ENCODE results near the gene CLCF1.

CLCF1 gene
- 3.9 reads per million, percentile 15 among the genes with 10 or more reads in this experiment for total RNA-seq

DNA sequence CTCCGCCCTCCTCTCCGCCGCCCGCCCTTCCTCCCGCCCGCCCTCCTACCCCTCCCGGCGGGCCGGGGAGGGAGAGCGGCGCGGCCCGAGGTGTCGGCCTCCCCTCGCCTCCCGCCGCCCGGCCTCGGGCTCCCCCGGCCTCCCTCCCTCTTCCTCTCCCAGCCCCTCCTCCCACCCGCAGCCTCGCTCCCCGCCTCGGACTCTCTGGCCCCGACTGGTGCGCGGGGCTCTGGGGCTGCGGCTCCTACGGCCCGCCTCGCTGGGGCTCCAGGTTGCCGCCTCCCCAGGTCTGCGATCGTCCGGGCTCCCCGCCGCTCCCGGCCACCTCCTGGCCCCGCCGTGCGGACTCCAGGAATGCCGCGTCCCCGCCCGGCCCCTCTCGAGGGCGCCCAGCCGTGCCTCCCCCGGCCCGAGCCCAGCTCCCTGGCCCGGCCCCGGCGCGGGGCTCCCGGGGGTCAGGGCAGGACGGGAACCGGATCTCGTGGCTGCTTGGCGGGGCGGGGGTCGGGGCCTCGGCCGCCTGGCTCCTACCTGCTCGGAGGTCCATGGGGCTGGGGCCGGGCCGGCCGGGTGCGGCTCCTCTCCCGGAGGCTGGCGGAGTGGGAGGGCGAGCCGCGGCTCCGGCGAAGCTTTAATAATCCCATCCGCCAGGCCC lies at the start of gene CLCF1:
Gene CLCF1 (minus strand): TSS at position 606 of the 655 bp plus-strand sequence. CDS start 59 bp downstream, at position 547.
- no peak for DNase-seq

DNA sequence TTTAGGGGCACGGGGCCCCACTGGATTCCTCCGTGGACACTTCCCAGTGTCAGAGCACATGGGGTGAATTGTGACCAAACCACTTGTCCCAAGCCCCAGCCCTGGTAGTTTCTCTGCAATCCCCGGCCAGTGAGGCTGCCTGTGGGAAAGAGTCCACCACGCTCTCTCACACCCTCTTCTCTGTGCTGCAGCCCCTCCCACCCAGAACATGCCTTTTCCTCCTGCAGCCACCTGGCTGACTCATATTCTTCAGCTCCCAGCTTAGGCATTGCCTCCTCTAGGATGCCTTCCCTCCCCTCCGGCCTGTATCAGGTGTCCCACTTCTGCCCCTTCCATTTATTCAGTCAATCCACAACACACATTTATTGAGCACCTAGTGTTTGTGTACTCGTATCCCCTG lies 49.5 kb upstream of the CLCF1 start:
- DNase-seq, result no peak

DNA sequence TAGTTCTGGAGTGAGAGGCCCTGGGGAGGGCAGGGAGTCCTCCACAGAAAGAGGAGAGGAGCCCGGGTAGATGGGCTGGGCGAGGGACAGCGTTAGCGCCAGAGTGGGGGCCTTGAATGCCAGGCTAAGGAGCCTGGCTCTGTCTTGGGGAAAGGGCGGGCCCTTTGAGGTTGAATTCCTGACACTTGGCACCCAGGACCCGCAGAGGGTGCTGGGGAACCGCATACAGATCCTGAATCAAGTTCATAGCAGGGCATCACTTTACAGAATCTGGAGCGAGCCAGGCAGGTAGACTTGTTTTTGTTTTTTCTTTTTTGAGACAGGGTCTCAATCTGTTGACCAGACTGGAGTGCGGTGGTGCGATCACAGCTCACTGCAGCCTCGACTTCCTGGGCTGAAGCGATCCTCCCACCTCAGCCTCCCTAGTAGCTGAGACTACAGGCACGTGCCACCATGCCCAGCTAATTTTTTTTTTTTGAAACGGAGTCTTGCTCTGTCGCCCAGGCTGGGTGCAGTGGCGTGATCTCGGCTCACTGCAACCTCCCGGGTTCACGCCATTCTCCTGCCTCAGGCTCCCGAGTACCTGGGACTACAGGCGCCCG lies 48.1 kb upstream of the CLCF1 start:
- no peak for DNase-seq

DNA sequence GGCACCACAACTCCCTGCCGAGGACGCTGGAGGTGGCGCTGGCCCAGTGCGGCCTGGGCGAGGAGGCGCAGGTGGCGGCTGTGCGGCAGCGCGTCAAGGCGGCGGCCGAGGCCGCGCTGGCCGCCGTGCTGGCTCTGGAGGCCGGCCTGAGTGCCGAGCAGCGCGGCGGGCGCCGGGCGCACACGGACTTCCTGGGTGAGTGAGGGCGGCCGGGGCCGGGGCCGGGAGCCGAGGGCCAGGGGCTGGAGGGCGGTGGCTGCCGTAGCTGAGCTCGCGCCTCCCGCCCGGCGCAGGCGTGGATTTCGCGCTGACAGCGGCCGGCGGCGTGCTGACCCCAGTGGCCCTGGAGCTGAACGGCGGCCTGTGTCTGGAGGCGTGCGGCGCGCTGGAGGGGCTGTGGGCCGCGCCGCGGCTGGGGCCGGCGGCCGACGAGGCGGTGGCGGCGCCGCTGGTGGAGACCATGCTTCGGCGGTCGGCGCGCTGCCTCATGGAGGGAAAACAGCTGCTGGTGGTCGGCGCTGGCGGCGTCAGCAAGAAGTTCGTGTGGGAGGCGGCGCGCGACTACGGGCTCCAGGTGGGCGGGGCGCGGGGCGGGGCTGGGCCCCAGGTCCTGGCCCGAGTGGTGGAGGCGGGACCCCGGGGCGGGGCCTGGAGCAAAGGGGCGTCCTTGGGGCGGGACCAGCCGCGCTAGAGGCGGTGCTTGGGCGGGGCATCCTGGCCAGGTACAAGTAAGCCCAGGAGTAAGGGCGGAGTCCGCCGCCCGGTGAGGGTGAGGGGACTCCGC lies 47.4 kb upstream of the CLCF1 start:
- peak; percentile 98 for DNase-seq

DNA sequence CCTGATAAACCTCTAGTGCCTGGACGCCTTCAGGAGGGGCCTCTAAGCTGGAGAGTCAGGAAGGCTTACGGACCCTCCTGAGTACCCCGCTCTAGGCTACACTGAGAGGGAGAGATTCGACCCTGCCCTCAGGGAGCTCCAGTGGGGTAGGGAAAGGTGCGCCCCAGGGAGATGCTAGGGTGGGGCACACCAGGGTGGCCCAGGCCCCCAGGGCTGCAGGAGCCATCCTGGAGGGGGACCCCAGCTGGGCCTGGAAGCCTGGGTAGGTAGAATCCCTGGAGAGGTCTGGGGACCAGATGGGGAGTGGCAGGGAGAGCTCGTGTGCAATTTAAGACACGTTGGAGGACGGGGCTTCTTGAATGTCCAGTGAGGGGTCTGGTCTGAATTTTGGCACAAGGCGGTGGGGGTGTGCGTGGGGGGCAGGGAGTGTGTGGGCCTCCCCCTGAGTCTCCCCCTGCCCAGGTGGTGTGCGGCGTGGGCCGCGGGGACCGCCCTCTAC lies 46.8 kb upstream of the CLCF1 start:
- DNase-seq, result no peak

DNA sequence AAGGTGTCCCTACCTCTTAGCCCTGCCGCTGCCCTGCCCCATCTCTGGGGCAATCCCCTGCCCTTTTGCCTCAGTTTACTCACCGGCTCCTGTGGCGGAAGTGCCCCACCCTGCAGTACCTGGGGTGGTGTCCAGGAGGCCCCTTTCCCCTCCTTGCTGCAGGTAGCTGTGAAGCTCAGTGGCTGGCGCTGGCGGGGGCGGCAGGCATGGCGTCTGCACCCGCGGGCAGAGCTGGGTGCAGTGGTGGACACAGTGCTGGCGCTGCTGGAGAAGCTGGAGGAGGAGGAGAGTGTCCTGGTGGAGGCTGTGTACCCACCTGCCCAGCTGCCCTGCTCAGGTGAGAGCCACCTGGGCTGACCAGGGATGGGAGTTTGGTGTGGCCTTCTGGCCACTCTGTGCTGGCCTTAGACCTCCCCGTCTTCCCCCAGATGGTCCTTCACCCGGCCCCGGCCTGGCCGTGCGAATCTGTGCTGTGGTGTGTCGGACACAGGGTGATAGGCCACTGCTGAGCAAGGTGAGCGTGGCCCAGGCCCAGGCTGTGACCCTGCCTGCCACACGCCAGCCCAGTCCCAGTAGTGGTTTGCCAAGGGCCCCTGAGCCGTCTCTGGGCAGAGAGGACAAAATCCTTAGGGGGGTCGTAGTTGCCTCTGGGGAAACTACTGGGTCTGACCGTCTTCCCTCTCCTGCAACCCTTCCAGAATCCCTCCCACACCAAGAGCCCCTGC lies 46.1 kb upstream of the CLCF1 start:
- DNase-seq, result no peak

DNA sequence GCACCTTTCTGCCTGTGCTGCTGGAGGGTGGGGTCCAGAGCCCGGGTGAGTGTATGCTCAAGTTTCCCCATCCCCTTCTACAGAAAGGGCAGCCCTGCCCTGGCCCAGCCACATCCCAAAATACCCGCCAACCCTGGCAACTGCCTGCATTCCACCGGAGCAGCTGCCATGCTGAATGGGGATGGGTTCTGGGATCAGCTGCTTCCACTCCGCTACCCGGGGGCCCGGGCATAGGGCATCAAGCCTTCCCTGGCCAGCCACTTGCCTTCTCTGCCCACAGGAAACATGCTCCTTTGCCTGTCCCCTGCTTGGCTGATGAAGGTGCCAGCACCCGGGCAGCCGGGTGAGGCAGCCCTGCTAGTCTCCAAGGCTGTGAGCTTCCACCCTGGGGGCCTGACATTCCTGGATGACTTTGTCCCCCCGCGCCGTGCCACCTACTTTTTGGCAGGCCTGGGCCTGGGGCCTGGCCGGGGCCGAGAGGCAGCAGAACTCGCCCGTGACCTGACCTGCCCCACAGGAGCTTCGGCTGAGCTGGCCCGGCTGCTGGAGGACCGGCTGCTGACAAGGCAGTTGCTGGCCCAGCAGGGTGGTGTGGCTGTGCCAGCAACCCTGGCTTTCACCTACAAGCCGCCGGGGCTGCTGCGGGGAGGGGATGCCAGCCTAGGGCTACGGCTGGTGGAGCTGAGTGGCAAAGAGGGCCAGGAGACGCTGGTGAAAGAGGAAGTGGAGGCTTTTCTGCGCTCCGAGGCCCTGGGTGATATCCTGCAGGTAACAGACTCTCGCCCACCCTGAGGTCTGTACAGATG lies 45.3 kb upstream of the CLCF1 start:
- no peak for DNase-seq

DNA sequence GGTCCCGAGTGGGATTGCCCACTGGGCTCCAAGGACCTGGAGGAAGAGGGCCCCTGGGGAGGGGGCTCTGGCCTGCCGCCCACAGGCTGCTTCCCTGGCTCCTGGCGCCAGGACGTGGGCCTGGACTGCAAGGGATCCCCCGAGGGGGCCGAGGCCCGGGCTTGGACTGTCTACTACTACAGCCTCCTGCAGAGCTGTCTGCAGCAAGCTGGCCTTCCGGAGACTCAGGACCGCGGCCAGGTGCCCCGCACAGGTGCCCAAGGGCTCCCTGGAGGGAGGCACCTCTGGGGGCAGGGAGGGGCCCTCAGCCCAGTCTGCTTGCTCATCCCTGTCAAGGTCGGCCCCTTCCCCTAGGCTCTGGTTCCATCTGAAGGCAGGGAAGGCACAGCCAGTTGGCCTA lies 44.0 kb upstream of the CLCF1 start:
- no peak for DNase-seq

DNA sequence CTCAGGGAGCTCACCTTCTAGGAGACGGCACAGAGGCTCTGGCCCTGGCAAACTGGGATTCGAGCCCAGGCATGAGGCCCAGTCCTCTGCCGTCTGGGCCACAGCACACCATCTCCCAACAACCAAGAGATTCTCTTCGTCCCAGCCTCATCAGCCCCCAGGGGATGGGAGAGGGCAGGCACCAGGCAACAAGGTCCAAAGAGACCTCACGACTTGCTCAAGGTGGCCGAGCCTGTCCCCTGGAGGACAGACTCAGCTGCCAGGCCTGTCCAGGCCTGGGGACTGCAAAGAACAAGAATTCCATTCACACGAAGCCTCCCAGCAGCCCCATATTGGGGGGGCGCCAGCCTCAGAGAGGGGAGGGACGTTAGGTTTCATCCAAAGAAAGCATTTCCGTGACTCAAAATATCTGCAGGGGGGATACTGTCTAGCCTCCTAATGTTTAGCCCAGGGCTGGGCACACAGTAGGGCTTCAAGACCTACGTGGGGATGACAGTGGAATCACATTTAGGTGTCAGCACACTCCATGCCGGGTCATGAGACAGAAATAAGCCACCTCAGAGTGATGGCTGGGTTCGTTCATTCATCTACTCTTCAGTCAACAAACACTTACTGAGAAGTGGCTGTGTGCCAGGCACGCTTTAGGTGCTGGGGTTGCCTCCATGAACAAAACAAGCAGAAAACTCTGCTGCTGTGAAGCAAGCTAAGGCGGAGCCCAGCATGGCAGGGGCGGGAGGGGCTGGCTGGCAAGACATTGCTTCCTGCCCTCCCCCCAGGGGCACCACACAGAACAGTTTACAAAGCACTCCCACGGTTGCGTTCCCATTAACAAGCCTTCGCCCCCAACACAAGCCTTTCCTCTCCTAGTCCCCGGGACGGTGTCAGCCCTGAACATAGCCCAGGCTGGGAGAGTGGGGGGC lies 43.3 kb upstream of the CLCF1 start:
- DNase-seq, result peak; percentile 79

DNA sequence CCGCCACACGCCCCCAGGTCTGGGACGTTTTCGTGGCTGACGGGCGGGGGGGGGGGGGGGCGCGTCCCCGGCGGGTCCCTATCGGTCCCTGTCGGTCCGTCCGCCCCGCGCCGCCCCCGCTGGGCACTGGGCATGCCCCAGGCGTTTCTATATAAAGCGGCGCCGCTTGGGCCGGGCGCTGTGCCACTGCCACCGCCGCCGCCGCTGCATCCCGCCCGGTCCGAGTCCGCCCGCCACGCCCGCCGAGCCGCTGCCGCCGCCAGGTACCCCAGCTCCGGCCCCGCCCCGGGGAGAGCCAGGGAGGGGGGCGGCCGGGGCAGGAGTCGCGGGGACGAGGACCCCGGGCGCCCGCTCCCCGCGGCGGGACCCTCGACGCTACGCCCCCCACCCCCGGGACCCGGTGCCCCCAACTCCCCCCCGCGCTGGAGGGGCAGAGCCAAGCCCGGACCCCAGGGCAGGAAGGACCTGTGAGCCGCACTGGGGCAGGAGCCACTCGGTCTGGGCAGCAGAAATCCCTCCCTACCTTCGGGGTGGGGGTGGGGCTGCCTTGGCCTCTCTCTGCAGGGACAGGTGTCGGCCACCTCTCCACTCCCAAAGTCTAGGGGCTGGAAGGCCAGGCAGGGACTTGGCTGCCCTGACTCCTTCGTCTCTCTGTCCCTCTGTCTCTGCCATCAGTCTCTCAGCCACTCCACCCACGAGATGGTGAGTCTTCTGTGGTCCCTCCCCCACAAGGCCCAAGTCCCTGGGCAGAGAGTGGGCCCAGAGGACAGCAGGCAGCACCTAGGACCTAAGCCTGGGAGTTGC lies 42.3 kb upstream of the CLCF1 start, which contains the start of gene CARNS1:
Gene CARNS1 (plus strand): TSS at position 178 of the 804 bp plus-strand sequence. CDS start 522 bp downstream, at position 700.
- DNase-seq, result no peak

DNA sequence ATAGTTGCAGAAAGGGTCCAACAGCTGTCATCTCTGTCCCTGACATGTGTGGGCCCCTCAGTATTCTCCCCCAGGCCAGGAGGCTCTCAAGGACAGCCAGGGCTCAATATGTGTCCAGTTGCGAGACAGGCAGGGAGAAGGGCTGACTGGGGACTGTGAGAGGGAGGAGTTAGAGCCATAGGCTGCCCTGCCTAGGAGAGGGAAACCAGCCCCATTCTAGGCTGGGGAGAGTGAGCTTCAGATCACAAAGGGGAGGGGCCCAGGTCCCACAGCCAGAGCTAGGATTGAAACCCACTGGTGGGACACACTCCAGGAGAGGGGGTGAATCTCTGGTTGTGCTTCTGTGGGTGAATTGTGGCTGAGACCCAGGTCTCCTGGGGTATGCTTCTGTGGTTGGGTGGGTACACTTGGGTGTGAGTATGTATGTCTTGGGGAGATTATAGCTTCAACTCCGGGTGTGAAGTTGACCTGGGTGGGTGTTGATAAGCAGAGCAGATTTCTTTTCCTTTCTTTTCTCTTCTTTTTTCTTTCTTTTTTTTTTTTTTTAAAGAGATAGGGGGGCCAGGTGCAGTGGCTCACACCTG lies 40.0 kb upstream of the CLCF1 start:
- DNase-seq, result no peak

DNA sequence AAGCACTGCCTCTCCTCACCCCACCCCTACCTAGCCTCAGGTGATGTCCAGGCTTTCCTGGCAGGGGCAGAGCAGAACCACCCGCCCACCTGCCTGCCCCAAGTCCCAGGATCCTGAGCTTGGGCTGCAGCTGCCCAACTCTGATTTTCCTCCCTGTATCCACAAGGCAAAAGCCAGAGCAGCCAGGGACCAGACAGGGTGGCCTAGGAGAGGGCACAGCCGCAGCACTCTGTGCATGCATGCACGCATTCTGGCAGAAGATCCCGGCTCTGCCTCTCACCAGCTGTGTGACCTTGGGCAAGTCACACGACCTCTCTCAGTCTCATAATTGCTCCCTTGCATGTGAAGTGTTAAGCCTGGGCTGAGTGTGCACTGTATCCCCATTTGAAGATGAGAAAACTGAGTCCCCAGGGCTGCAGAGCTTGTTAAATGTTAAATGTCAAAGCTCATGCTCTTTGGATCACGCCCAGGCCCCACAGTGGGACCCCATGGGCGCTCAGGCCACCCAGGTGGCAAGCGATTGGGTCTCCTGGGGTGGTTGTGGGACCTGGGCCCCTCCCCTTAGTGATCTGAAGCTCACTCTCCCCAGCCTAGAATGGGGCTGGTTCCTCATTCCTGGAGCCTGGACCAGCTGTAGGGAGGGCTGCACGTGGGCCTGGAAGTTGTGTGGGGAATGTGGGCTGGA lies 39.2 kb upstream of the CLCF1 start:
- no peak for DNase-seq

DNA sequence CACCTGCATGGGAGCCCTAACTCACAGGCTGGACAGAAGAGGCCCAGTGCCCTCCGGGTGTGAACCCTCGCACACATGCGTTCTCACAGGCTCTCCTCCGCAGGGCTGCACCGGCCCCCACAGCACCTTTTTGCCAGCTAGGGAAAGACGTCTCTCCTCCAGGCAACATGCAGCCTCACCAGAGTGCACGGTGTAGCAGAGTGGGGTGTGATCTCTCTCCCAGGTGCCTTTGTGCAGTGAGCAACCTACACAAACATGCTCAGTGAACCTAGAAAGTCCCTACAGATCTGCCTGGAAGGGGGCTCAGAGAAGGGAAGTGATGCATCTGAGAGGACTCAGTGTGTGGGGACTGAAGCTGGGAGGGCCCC lies 38.4 kb upstream of the CLCF1 start:
- DNase-seq, result no peak

DNA sequence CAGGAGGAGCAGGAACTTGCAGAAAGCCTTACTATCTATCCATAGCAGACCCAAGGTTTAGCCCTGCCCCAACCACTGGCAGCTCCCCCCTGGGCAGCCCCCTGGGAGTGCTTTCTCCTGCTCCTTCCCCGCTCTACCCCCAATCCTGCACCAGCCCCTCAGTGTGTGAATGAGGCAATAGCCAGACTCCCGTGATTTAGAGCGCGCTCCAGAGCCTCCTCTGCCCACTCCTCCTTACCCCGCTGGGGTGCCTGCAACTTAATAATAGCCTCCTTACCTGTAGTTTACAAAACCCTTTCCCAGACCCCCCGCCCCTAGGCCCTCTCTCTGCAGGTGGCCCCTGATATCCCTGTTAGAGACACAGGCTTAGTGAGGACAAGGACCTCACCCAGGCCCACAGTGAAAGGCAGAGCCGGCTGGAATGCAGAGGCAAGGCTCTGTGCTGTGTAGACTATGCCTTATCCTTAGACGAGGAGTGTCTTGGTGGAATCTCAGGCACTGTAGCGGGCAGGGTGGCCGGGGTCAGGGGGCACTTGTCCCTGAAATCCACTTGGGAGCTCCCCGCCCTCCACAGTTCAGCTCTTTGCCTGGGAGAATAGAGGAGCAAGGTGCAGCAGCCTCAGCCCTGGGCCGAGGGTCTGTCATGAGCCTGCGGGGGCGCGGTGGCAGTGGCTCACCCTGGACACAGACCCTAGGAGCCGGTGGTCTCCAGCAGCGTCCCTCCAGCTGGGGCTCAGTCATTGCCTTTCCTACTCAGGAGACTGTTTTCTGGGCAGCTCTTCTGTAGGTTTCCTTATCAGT lies 37.8 kb upstream of the CLCF1 start:
- no peak for DNase-seq

DNA sequence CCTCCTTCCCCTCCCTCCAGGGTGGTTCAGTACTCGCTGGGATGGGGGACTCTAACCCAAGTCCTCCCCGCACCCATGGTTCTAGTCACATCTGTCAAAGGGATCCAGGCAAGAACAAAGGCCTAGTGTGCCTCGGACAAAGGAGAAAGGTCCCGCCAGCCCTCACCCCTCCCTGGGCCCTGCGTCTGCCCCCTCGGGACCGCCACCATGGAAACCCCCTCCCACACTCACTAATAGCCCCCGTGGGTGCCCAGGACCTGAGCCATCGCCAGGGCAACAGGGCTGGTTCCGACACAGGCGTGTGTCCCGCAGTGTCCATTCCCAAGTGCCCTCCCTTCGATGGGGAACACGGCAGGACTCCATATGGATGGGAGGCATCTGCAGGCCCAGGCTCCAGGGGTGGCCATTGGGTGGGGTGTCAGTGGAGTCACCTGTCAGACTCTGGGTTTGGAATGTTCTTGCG lies 37.0 kb upstream of the CLCF1 start:
- DNase-seq, result no peak

DNA sequence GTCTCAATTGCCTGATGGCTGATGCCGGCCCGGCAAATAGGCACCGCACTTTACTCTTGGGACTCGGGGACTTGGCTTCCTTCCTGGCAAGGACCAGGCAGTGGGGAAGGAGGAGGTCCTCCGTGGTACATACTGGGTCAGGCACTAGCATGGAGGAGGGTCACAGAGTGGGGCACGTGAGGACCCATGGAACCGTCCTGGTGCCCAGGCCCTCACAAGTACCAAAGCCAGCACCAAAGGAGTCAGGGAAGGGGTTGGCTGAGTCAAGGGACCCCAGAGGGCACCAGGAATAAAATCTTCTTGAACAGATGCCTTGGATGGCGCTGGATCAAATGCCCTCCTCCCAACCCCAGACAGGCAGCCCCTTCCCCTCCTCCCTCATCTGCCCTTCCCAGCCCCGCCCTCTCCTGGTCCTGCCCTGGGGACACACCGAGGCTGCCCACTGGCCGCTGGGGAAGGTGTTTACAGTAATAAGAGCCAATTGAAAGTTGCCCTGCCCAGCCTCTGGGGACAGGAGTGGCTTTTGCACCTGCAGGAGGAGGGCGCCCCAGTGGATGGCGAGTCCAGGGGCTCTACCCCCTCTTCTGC lies 36.5 kb upstream of the CLCF1 start:
- DNase-seq, result no peak

DNA sequence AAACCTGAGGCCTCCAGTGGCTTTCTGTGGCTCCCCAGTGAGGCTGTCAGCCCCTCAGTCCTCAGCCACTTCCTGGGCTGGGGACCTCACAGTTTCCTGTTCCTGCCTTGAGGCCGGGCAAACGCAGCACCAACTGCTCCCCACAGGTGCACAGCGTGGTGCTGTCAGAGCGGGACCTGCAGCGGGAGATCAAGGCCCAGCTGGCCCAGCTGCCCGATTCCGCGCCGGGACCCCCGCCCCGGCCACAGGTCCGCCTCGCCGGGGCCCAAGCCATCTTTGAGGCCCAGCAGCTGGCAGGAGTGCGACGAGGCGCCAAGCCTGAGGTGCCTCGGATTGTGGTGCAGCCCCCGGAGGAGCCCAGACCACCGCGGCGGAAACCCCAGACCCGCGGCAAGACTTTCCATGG lies 35.9 kb upstream of the CLCF1 start:
- DNase-seq, result peak; percentile 63

All from effector CD4-positive, alpha-beta T cell (primary cell).